Activated CD8-positive, alpha-beta memory T cell treated with anti-CD3 and anti-CD28 coated beads for 1 hour (primary cell): ENCODE results near the gene LAMC2.

Source experiments
- DNase-seq, 2 donors: peaks; one replicate each; pipeline ENCODE4 v3.0.0-alpha.2; 2020; ENCODE audit warnings: low read depth in 1 of 2; ENCODE audit errors: extremely low read depth in 1 of 2

Gene LAMC2

DNA sequence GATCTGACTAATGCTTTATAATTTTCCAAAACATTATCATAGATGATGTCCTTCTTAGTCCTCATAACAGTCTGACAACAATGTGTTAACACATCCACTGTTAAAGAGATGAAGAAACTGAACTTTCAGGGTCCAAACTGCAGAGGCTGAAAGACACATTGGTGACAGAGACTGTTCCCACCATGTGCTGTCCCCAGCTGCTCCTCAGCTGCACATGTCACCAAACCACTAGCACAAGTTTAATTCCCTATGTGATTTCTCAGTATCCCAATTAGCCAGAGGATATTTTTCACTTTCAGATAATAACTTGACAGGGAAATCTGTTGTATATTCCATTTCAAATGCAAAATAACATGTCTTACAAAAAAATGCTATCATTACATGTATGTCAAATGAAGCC is 24.6 kb downstream of the LAMC2 start:
- DNase-seq, result no peak

GRCh38 chr1:183212870-183213269 is 26.8 kb downstream of the LAMC2 start:
- DNase-seq, result no peak

- no peak for DNase-seq
Measured at GRCh38 chr1:183214021-183214970, 28.2 kb downstream of the LAMC2 start.

DNA sequence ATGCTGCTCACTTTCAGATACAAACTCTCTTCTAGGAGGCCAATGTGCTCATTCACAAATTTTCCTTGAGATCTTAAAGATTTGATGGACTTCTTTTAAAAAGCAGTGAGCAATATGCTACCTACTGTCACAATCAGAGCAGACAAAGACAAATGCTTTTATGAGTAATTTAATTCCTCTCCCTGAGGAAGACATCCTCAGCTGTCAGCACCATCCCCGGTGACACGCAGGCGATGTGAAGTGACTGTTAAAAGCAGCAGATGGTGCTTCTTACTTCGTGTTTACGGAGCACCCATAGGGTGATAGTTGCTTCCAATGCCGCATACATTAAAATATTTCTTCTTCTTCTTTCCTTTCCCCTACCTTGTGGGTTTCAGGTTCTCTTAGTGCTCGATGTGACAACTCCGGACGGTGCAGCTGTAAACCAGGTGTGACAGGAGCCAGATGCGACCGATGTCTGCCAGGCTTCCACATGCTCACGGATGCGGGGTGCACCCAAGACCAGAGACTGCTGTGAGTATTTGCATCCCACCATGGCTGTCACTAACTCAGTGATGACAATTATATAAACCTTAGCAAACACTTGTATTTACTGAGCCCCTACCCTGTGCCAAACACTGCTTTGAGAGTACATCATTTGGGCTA is 29.1 kb downstream of the LAMC2 start:
- no peak for DNase-seq

DNA sequence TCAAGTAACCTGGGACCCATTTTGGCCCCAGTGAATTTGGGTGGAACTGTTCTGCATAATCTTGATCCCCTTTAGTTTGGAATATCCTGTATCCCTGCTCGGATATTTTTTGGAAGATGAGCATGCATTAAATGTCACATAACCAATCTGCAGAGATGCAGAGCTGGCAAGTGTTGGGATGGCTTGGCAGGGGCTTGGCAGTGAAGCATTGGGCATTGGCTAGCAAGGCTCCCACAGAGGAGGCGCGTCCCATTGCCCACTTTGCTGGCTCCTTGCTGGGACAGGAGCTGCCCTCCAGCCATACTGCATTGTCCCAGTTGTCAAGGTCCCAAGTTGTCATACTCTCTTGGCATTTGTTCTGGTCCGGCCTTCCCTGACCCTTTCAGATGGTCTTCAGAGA is 29.9 kb downstream of the LAMC2 start:
- no peak for DNase-seq

GRCh38 chr1:183218027-183218618 is 32.1 kb downstream of the LAMC2 start:
- no peak for DNase-seq

DNA sequence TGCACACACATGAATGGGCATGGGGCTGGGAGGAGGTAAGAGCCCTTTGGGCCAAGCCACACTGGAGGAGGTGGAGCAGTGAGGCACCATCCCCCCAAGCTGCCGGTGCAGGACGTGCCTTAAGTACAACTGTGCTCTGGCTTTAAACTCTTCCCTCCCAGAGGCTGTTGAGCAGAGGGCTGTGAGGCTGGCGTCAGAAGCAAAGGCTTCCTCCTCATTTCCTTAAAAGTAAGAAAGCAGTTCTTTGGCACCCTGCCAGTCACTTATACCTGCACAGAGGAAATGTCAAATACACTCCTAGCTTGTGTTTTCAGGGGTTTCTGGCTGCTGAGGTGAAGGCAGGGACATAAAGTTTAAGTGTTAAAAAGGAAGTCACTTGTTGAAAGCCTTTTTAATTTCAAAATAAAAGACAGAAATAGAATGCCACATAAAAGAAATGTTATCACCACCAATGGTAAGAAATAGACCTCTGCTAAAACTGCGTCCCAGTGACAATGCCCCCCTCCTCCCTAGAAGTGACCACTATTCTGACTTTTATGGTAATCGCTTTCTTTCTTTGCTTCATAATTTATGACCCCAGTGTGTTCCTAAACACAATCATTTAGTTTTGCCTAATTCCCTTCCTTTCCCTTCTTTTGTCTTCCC is 33.0 kb downstream of the LAMC2 start:
- DNase-seq, result peak; percentile 6 to 22

DNA sequence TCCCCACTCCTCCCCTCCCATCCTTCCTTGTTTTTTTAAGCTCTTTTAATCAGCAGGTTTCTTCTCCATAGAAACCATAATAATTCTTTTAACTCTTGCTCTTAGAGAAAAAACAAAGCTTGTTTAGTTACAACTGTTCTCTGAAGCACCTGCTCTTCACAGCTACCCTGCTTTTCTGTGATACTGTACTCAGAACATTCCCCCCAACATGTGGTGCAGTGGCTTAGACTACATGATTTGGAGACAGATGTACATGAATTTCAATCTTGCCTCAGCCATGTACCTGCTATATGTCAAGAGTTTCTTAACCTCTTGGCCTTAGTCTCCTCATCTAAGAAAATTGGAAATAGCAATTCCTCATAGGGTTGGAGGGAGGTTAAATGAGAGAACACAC is 33.5 kb downstream of the LAMC2 start:
- DNase-seq, result no peak

GRCh38 chr1:183222909-183223308 is 36.8 kb downstream of the LAMC2 start:
- DNase-seq, result no peak

GRCh38 chr1:183223467-183223866 is 37.4 kb downstream of the LAMC2 start:
- no peak for DNase-seq

DNA sequence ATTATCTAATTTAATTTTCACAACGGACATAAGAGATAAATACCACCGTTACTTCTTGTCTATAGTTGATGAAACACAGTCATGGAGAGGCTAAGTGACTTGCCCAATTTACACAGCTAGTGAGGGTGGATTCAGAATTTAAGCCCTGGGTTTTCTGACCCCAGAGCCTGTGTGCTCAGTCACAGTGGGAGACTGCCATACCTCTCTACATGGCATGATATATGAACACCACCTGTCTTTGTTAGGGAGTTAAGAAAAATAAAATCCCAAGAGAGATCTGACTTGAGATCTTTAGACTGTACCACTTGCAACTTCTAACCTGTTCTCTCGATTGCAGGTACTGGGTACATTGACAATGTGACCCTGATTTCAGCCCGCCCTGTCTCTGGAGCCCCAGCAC is 40.3 kb downstream of the LAMC2 start:
- no peak for DNase-seq

- DNase-seq, result no peak
Measured at GRCh38 chr1:183226963-183227362, 40.9 kb downstream of the LAMC2 start.

- no peak for DNase-seq
Measured at GRCh38 chr1:183227422-183228346, 41.6 kb downstream of the LAMC2 start.

GRCh38 chr1:183228347-183229220 is 42.5 kb downstream of the LAMC2 start:
- DNase-seq, result no peak

DNA sequence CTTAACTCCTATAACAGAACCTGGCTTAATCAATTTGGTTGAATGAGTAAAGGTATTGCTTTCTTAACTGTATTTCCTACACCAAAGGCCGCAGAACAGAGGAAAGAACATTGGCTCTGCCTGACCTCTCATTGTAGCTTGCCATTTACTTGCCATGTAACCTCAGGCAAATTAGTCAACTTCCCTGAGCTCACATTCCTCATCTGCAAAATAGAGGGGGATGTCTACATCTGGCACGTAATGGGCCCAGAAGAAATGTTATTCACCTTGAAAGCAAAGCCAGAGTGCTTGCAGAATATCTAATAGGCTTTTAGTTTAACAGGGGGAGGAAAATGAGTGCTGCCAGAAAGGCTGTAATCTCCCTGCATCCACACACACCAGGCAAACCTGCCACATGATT is 44.3 kb downstream of the LAMC2 start:
- no peak for DNase-seq

DNA sequence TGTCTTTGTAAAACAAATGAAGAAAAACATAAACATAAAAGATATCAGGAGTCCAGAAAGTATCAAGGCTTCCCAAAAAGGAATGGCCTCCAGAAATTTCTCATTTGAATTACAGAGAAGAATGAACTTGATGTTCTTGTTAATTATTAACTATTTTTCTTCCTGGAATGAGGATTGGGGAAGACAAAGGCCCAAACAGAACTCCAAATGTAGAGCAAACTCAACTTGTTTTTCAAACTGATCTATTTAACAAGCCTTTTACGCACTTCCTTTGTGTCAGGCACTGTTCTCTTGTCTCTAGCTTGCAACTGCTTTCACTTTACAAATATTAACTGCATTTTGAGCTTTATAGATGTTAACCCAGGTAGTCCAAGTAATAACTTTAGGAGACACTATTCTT is 45.5 kb downstream of the LAMC2 start:
- no peak for DNase-seq

DNA sequence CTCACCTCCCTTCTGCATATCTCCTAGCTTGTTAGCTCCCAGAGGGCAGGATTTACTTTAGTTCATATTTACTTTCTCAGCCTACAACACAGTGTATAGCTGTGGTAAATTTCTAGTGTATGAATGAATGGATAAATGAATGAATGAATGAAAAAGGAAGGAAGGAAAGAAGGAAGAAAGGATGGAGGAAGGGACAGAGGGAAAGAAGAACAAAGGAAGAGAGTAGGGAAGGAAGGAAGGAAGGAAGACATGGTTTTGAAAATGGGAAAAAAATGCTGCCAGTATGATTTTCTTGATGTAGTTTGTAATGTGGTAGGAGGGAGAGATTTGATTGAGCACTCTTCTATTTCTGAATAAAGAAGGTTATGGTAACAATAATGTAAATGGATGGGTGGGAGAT is 47.0 kb downstream of the LAMC2 start:
- no peak for DNase-seq

GRCh38 chr1:183234660-183235476 is 48.8 kb downstream of the LAMC2 start:
- DNase-seq, result no peak

GRCh38 chr1:183235503-183235902 is 49.4 kb downstream of the LAMC2 start:
- DNase-seq, result no peak
